Muscle of leg (tissue), 11 donors: ENCODE data around the gene SPEM3. TPM values are rescaled to one million over a fixed set of nuclear protein-coding genes. Genes with fewer than 3 reads are reported as not detected.
A peak's percentile ranks its signal among the peaks of the same experiment; 100 is the strongest.

Source experiments
- DNase-seq: peaks from one replicate; pipeline ENCODE4 v3.0.0; 2013
- H3K27ac ChIP-seq: one replicate; pipeline ENCODE4 v1.5.1; 2013; ENCODE audit warnings: mild to moderate bottlenecking, low read length, control low read depth
- H3K27me3 ChIP-seq: one replicate; pipeline ENCODE4 v1.6.1; 2013; ENCODE audit warnings: low read length; ENCODE audit not compliant: control insufficient read depth, insufficient read depth
- H3K36me3 ChIP-seq: one replicate; pipeline ENCODE4 v1.6.1; 2013; ENCODE audit warnings: low read length; ENCODE audit not compliant: control insufficient read depth, insufficient read depth
- H3K4me1 ChIP-seq: one replicate; pipeline ENCODE4 v1.6.1; 2013; ENCODE audit warnings: low read length; ENCODE audit not compliant: control insufficient read depth, insufficient read depth
- H3K4me3 ChIP-seq: one replicate; pipeline ENCODE4 v1.5.1; 2013; ENCODE audit warnings: low read length, control low read depth
- H3K9me3 ChIP-seq: replicated peaks from 2 replicates; pipeline ENCODE4 v1.6.1; 2013; ENCODE audit warnings: low read depth, low read length; ENCODE audit not compliant: control insufficient read depth
- WGBS: methylation state at CpG from one replicate; pipeline ENCODE4 v1.1.5; 2013; ENCODE audit warnings: missing lambda C conversion rate; ENCODE audit not compliant: insufficient coverage; 5-methylcytosine and 5-hydroxymethylcytosine counted together
- polyA plus RNA-seq, 8 donors: library from polyadenylated mRNA; unstranded; fragments of 120-200 nt; gene quantifications; one replicate each; pipeline versions ENCODE4 v1.2.1 to v1.2.3, GENCODE V29; 2013; ENCODE audit warnings: inconsistent platforms in 1 of 8, low replicate concordance in 1 of 8; ENCODE audit not compliant: insufficient read length in 8 of 8, insufficient read depth in 1 of 8
- total RNA-seq: library from RNA; stranded (reverse); fragments of 120-200 nt; gene quantifications from one replicate; pipeline ENCODE4 v1.2.4, GENCODE V29; 2013

SPEM3 gene
- total and polyA plus RNA-seq, 9 donors: 0.26 TPM; not detected in 8

DNA sequence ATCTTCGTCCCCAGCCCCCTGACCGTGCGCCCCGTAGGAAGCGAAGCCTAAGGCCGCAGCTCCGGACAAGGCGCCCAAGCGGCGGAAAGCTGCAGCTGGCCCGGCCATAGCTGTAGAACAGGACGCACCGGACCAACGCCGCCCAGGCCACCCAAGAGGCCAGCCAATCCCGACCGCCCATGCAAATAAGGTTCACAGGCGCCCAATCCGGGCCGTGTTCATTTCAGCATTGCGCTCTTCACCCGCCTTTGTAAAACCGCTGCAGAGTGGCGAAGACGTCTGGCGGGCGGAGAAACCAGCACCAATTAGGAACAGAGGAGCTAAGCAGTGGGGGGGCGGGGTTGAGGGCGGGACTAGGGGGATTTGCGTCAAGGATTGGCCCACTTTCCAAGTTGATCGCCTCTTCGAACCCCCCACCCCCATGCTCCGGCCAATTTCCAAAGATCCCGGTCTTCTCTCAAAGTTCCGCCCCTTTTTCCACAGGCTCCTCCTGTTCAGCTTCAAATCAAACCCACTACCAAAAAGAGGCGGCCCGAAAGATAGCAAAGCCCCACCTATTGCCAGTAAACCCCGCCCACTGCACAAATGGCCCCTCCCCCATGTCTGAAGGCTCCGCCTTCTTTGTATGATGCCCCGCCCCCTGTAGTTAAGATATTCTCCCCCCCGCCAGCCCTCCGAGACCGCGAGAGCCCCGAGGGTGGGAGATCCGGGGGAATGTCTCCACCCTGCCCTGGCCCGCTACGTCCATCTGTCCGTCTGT, 24.5 kb upstream of the SPEM3 start, which contains the start of gene TMEM256:
Gene TMEM256, minus strand, starts transcription at position 121 of the 760 bp plus-strand sequence. Its CDS starts 13 bp downstream, at position 108.
- Histone ChIP-seq H3K4me1 (peaks cover 26% of the 10 kb centered on the region), H3K27ac (peak within 1 kb of the TSS; percentile 98), H3K27me3 (peaks cover 8% of the 10 kb centered on the region), H3K4me3 (peak within 1 kb of the TSS; percentile 82), H3K36me3 (peaks cover 4% of the 10 kb centered on the region), H3K9me3 (no peaks in the 10 kb centered on the region)
- 0% methylated on average over 40 of the region's 49 CpGs for WGBS
- peak; percentile 100 for DNase-seq

DNA sequence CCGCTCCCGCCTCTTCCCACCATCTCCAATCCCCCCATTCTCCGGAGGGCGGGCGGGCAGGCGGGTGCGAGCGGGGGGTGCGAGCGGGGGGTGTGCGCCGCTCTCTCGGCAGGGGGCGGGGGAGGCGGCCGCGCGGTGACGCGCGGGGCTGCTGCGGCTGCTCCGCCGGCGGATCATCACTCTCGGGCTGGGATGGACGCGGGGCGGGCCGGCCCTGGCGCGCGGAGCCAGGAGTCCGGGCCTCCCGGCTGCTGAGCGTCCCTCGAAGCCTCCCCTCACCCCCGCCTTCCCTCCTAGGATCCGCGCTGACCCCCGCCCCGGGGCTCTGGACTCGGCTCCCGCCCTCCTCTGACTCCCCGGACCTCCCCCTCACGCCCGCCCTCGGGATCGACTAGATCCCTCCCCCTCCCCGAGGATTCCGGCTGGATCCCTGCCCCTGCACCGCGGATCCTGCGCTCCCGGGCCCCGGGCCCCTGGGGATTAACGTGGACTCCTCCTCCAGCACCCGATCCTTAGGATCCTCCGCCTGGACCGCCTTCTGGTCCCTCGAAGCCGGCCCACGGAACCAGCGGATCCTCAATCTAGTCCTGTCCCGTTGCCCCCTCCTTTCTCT, 23.8 kb upstream of the SPEM3 start:
- Histone ChIP-seq H3K36me3 (peaks cover 11% of the 10 kb centered on the region), H3K4me1 (peaks cover 26% of the 10 kb centered on the region), H3K27ac (peak overlapping the region; percentile 98), H3K9me3 (no peaks in the 10 kb centered on the region), H3K4me3 (peak overlapping the region; percentile 82), H3K27me3 (peaks cover 8% of the 10 kb centered on the region)
- no peak for DNase-seq
- under 1% methylated on average over 54 of the region's 65 CpGs for WGBS

DNA sequence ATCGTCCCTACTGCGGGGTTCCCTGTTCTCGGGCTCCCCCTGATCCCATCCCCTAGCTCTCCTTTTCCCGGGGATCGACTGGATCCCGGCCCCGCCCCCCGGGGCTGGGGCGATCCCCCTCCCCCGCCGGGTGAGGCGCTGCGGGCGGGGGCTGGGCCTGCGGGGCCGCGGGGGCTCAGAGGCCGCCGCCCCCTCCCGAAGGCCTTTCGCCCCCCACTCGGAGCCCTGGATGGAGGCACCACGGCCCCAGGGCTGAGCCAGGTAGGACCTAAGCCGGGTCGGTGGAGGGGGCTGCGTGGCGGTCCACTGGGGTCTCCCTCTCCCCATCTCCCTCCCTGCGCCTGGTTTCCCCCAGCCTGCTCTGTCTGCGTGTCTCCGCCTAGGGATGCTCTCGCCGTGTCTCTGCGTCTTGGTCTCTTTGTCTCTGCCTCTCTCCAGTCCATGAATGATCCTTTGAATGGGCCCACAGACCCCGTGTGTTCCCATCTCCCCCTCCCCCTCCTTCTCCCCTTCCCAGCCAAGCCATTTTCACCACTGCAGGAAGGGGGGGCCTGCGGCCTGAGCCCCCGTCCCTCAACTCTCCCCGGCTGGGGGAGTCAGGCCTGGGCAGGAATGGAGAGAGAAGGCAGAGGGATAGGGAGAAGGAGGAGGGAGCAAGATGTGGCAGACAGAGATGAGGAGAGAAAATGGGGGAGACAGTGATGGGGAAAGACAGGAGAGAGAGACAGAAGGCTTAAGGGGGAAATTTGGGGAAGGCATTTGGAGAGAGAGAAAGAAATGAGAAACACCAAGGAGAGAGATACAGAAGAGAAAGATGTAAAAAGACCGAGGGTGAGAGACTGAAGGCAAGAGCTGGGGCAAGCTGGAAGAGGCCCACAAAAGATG, 23.1 kb upstream of the SPEM3 start:
- 6% methylated on average over 19 of the region's 38 CpGs for WGBS
- peak; percentile 68 for DNase-seq
- H3K27ac ChIP-seq: peak overlapping the region; percentile 98
- H3K9me3 ChIP-seq: no peaks in the 10 kb centered on the region
- peaks cover 15% of the 10 kb centered on the region for H3K36me3 ChIP-seq
- peaks cover 26% of the 10 kb centered on the region for H3K4me1 ChIP-seq
- H3K4me3 ChIP-seq: peak overlapping the region; percentile 82
- H3K27me3 ChIP-seq: peaks cover 8% of the 10 kb centered on the region

DNA sequence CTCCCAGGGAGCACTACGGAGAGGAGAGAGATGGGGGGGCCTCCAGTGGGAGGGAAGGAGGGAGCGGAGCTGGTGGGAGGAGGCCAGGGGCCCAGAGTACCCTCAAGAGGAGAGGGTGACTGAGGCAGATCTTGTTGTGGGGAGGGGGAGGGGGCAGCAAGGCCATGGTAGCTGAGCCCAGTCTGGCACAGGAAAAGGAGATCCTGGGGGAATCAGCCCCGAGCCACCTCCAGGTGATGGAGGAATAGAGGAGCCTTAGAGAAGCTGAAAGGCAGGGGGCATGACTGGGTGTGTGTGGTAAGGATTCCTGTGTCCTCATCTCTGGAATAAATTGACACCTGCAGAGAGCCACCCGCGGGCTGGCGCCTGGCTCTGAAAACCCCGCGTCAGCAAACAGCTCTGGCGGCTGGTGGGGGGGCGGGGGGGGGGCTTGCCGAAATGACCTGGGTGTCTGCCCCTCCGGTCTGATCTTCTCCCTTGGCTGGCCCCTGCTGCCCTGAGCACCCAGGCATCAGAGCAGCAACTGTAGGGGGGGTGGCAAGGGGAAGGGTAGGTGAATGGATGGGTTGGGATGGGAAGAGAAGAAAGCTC, 22.3 kb upstream of the SPEM3 start:
- peaks cover 18% of the 10 kb centered on the region for H3K36me3 ChIP-seq
- no peaks in the 10 kb centered on the region for H3K9me3 ChIP-seq
- no peak for DNase-seq
- peaks cover 26% of the 10 kb centered on the region for H3K4me1 ChIP-seq
- H3K4me3 ChIP-seq: peak overlapping the region; percentile 82
- peaks cover 8% of the 10 kb centered on the region for H3K27me3 ChIP-seq
- 39% methylated on average over 3 of the region's 12 CpGs for whole genome bisulfite sequencing
- peak overlapping the region; percentile 98 for H3K27ac ChIP-seq

DNA sequence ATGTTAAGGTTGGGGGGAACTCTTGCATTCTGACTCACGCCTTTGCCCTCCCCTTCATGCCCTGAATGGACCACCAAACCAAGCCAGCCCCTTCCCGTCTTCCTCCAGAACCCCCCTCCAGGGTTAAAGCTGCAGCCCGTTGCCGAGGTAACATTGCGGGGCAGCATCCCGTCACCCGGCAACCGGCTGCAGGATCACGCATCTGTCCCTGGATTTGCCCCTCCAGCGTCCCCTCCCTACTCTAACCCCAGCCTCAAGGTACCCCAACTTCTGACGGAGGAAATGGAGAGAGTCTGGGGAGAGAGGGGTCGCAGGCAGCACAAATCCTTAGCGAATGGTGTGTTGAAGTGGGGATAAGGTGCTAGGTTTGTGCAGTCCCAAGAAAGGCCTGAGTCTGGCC, 21.6 kb upstream of the SPEM3 start:
- no peaks in the 10 kb centered on the region for H3K9me3 ChIP-seq
- WGBS: no CpG with 5 or more reads among the region's 13 CpGs
- no peak overlapping the region for H3K4me3 ChIP-seq
- H3K27ac ChIP-seq: no peak overlapping the region
- H3K36me3 ChIP-seq: peaks cover 18% of the 10 kb centered on the region
- no peak for DNase-seq
- peaks cover 8% of the 10 kb centered on the region for H3K27me3 ChIP-seq
- peaks cover 26% of the 10 kb centered on the region for H3K4me1 ChIP-seq

DNA sequence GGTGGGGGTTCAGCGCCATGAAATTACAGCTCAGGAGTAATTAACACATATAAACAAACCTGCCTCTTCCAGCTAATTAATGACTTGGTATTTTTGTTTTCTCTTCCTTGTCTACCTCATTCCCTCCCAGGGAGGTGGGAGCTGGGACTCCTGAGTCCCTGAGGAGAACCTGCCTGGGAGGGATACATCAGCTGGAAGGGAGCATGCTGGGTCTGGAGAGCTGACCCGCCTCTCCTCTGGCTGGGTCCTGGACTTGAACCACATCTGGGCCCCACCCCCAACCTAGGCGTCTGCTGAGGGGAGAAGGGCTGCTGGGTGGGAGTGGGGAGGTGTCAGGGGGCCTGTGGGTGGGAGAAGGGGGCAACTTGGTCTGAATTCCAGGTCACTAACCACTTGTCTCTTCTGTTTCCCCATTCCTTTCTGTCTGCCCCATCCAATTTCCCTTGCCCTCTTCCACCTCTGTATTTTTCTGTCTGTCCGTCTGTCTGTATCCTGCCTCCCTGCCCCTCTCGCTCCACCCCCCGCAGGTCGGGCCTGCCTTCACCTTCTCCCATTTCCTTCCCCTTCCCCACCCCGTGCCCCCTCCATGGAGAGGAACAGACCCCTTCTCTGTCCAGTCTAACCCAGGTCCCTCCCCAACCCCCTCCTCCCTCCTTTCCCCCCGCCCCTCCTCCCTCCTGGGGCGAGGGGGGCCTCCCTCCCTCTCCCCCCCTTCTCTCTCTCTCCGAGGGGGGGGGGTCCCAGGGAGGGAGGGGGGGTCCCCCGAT, 21.0 kb upstream of the SPEM3 start, which contains the start of gene NLGN2:
Gene NLGN2, plus strand, starts transcription at position 361 of the 767 bp plus-strand sequence. CDS start 411 bp downstream, outside the sequence.
- Histone ChIP-seq H3K9me3 (no peaks in the 10 kb centered on the region), H3K4me3 (no peak within 1 kb of the TSS), H3K27ac (no peak within 1 kb of the TSS), H3K27me3 (peaks cover 8% of the 10 kb centered on the region), H3K36me3 (peaks cover 18% of the 10 kb centered on the region), H3K4me1 (peaks cover 25% of the 10 kb centered on the region)
- no peak for DNase-seq
- 48% methylated on average over 3 of the region's 12 CpGs for WGBS

DNA sequence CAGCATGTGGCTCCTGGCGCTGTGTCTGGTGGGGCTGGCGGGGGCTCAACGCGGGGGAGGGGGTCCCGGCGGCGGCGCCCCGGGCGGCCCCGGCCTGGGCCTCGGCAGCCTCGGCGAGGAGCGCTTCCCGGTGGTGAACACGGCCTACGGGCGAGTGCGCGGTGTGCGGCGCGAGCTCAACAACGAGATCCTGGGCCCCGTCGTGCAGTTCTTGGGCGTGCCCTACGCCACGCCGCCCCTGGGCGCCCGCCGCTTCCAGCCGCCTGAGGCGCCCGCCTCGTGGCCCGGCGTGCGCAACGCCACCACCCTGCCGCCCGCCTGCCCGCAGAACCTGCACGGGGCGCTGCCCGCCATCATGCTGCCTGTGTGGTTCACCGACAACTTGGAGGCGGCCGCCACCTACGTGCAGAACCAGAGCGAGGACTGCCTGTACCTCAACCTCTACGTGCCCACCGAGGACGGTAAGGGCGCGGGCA, 20.4 kb upstream of the SPEM3 start:
- Histone ChIP-seq H3K36me3 (peaks cover 18% of the 10 kb centered on the region), H3K27ac (no peak overlapping the region), H3K9me3 (no peaks in the 10 kb centered on the region), H3K4me3 (no peak overlapping the region), H3K4me1 (peaks cover 19% of the 10 kb centered on the region), H3K27me3 (peaks cover 8% of the 10 kb centered on the region)
- DNase-seq: no peak
- WGBS: 62% methylated on average over 55 of the region's 58 CpGs

DNA sequence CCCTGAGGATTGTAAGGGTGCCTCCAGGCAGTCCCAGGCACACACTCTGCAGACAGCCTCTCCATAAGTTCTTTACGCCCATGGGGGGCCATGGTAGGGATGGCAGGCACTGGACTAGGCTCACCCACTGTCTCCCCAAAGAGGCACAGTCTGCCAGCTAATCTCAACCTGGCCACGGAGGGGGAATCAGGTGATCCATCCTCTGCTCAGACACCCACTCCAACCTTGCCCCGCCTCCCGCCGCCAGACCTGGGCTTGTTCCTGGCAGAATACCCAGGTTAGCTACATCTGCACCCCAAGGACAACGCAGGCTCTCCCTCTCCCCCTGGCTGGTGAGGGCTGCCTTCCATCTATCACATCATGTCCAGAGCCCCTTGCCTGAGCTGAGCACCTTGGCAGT, 19.8 kb upstream of the SPEM3 start:
- WGBS: 87% methylated on average over 6 of the region's 6 CpGs
- H3K36me3 ChIP-seq: peaks cover 18% of the 10 kb centered on the region
- peaks cover 16% of the 10 kb centered on the region for H3K4me1 ChIP-seq
- H3K27ac ChIP-seq: no peak overlapping the region
- DNase-seq: no peak
- no peak overlapping the region for H3K4me3 ChIP-seq
- H3K9me3 ChIP-seq: no peaks in the 10 kb centered on the region
- H3K27me3 ChIP-seq: peaks cover 8% of the 10 kb centered on the region

DNA sequence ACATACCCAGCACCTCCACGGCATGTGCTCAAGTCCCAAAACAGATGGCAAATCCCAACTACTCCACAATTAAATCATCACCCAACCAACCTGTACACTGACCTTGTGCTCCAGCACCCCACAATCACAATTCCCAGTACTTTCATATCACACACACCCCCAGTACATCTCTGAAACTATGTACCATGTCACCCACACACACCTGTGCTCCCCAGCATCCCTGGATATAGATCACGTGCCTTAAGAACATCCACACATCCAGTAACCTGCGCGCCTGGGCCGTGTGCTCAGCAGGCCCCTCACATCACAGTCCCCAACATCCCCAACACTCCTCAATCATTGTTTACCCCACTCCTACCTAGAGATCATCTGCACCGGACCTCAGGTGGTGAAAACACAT, 18.9 kb upstream of the SPEM3 start:
- DNase-seq: no peak
- 82% methylated on average over 6 of the region's 6 CpGs for WGBS
- peaks cover 16% of the 10 kb centered on the region for H3K4me1 ChIP-seq
- H3K36me3 ChIP-seq: peaks cover 18% of the 10 kb centered on the region
- no peak overlapping the region for H3K4me3 ChIP-seq
- no peaks in the 10 kb centered on the region for H3K9me3 ChIP-seq
- peaks cover 8% of the 10 kb centered on the region for H3K27me3 ChIP-seq
- no peak overlapping the region for H3K27ac ChIP-seq
